HEK293 (cell line): ENCODE data around the gene LRRTM2.

Experiments used
- WT1 ChIP-seq: fragments of 450-650 bp; formaldehyde crosslinking; IDR thresholded peaks from 2 replicates; pipeline ENCODE4 v1.5.1; 2016; ENCODE audit warnings: missing biosample characterization, missing genetic modification characterization
- ZBTB20 ChIP-seq: fragments of 450-650 bp; formaldehyde crosslinking; IDR thresholded peaks from 2 replicates; pipeline ENCODE4 v1.5.1; 2016; ENCODE audit warnings: missing biosample characterization, missing genetic modification characterization
- ZFP41 ChIP-seq: fragments of 450-650 bp; formaldehyde crosslinking; IDR thresholded peaks from 2 replicates; pipeline ENCODE4 v1.5.1; 2016; ENCODE audit warnings: missing biosample characterization, missing genetic modification characterization, borderline replicate concordance
- ZNF501 ChIP-seq: fragments of 450-650 bp; formaldehyde crosslinking; IDR thresholded peaks from 2 replicates; pipeline ENCODE4 v1.5.1; 2016; ENCODE audit warnings: missing biosample characterization, missing genetic modification characterization
- TF ChIP-seq, protein P1 (sequence below): fragments of 450-650 bp; formaldehyde crosslinking; IDR thresholded peaks from 2 replicates; pipeline ENCODE4 v1.5.1; 2016; ENCODE audit warnings: missing biosample characterization, missing genetic modification characterization
- TF ChIP-seq, protein P2 (sequence below): fragments of 450-650 bp; formaldehyde crosslinking; IDR thresholded peaks from 2 replicates; pipeline ENCODE4 v1.5.1; 2016; ENCODE audit warnings: missing biosample characterization, missing genetic modification characterization

DNA sequence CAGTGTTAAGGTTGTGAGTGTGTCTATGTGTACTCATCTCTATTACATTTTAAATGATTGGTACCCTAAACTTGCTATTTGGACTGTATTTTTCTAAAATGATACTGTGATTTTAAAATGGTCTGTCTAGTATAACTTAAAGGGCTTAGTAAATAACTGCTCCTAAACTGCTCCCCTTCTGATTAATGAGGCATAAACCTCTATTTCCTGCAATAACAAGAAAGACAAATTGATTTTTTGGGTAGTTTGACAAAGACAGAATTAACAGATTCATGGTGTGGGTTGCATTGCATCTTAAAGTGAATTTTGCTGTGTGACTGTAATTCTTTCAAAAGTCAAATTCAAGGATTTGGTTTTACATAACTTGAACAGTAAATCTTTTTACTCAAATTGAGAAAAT, 8.1 kb upstream of the LRRTM2 start:
- TF ChIP-seq, protein P1, sequence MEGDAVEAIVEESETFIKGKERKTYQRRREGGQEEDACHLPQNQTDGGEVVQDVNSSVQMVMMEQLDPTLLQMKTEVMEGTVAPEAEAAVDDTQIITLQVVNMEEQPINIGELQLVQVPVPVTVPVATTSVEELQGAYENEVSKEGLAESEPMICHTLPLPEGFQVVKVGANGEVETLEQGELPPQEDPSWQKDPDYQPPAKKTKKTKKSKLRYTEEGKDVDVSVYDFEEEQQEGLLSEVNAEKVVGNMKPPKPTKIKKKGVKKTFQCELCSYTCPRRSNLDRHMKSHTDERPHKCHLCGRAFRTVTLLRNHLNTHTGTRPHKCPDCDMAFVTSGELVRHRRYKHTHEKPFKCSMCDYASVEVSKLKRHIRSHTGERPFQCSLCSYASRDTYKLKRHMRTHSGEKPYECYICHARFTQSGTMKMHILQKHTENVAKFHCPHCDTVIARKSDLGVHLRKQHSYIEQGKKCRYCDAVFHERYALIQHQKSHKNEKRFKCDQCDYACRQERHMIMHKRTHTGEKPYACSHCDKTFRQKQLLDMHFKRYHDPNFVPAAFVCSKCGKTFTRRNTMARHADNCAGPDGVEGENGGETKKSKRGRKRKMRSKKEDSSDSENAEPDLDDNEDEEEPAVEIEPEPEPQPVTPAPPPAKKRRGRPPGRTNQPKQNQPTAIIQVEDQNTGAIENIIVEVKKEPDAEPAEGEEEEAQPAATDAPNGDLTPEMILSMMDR (tag by site-specific recombination), result no peak
- TF ChIP-seq ZFP41 (tag by site-specific recombination), result no peak
- no peak for TF ChIP-seq ZBTB20
- TF ChIP-seq, protein P2, sequence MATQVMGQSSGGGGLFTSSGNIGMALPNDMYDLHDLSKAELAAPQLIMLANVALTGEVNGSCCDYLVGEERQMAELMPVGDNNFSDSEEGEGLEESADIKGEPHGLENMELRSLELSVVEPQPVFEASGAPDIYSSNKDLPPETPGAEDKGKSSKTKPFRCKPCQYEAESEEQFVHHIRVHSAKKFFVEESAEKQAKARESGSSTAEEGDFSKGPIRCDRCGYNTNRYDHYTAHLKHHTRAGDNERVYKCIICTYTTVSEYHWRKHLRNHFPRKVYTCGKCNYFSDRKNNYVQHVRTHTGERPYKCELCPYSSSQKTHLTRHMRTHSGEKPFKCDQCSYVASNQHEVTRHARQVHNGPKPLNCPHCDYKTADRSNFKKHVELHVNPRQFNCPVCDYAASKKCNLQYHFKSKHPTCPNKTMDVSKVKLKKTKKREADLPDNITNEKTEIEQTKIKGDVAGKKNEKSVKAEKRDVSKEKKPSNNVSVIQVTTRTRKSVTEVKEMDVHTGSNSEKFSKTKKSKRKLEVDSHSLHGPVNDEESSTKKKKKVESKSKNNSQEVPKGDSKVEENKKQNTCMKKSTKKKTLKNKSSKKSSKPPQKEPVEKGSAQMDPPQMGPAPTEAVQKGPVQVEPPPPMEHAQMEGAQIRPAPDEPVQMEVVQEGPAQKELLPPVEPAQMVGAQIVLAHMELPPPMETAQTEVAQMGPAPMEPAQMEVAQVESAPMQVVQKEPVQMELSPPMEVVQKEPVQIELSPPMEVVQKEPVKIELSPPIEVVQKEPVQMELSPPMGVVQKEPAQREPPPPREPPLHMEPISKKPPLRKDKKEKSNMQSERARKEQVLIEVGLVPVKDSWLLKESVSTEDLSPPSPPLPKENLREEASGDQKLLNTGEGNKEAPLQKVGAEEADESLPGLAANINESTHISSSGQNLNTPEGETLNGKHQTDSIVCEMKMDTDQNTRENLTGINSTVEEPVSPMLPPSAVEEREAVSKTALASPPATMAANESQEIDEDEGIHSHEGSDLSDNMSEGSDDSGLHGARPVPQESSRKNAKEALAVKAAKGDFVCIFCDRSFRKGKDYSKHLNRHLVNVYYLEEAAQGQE (tag by site-specific recombination), result no peak
- TF ChIP-seq WT1 (tag by site-specific recombination), result no peak
- TF ChIP-seq ZNF501, result no peak
